Measurements from ENCODE around the gene KIRREL3.

DNA sequence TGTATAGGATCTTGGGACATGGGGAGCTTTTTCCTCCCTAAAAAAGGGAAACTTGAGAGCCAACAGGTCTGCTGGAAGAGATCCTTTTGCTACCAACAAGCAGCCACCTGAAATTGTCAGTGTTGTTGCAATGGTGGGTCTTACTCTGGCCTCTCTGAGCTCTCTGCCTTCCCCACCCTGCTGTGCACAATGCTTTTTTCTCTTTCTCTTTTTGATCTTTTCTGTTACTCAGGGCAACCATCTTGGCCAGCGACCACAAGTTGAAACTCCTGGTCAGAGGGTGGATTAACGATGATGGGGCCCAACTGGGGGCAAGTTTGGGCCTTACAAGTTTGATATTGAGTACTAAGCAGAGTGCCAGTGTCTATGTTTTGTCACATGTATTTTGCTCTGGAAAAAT lies 155.8 kb downstream of the KIRREL3 start:
- TF ChIP-seq POLR2A (IDR thresholded peaks at IDR 0.05) (no peak), POLR2AphosphoS5 (IDR thresholded peaks at IDR 0.05) (no peak)
- TF ChIP-seq, protein P1, sequence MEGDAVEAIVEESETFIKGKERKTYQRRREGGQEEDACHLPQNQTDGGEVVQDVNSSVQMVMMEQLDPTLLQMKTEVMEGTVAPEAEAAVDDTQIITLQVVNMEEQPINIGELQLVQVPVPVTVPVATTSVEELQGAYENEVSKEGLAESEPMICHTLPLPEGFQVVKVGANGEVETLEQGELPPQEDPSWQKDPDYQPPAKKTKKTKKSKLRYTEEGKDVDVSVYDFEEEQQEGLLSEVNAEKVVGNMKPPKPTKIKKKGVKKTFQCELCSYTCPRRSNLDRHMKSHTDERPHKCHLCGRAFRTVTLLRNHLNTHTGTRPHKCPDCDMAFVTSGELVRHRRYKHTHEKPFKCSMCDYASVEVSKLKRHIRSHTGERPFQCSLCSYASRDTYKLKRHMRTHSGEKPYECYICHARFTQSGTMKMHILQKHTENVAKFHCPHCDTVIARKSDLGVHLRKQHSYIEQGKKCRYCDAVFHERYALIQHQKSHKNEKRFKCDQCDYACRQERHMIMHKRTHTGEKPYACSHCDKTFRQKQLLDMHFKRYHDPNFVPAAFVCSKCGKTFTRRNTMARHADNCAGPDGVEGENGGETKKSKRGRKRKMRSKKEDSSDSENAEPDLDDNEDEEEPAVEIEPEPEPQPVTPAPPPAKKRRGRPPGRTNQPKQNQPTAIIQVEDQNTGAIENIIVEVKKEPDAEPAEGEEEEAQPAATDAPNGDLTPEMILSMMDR (IDR thresholded peaks at IDR 0.05): no peak

All from prostate gland (tissue), 2 donors.